Measurements from ENCODE around the gene DMD. TPM values are rescaled to one million over a fixed set of nuclear protein-coding genes. Genes with fewer than 3 reads are reported as not detected.
"Not testable (repeated sequence)": the region's sequence is repeated elsewhere in the genome, so short reads cannot be mapped to it uniquely, and the experiment has no call there.

Gene DMD
- polyA plus RNA-seq, 3 donors: 17.3 to 18.8 (median 18.0) TPM

DNA sequence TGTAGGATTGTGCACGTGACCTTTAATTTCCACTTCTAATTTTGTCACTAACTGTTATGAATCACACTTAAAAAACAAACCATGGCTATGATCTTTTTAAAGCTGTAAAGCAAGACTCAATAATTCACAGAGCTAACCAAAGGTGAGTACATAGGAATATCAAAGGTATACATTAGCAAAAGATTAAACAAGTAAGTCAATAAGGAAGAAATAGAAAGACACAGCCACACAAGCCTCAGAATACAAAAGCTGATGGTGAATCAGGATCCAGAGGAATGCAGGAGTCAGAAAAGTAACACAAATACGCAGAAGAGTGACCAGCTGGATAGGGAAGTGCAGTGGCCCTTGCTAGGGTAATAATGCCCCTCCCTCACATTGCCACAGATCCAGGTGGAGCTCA, 943.6 kb downstream of the DMD start:
- no peak for DNase-seq (ENCODE audit: extremely low read depth in 1 of 11, low read depth in 9 of 11, low spot score in 4 of 11)

DNA sequence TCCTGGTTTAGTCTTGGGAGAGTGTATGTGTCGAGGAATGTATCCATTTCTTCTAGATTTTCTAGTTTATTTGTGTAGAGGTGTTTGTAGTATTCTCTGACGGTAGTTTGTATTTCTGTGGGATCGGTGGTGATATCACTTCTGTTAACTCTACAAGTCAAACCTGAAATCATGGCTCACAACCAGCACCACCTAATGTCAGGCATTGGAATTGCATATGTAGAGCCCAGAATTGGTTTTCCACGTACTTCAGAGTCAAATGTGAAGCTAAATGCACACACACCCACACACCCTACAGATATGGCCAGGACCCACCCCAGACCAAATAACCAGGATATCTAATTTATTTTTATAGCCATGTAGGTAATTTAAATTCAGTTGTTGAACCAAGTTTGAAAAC, 964.7 kb downstream of the DMD start:
- not testable (repeated sequence) for DNase-seq (ENCODE audit: extremely low read depth in 1 of 11, low read depth in 9 of 11, low spot score in 4 of 11)

DNA sequence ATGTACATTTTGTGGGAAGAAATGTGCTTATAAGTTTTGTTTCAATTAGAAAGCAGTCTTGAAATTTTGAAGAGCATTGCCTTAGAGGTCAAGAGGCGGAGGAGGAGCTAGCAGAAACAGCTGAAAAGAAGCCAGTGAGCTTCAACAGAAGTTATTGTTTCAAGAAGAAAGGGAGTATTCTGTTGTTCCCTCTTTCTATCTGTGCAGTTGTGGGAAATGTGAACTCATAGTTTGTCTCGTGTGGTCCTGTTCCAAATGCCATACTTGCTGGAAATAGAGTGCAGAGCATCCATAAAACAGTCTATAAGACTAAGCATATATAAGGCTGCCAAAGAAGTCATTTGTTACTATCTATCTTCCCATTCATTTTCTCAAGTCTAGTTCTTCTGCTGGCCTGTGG, 1015.7 kb downstream of the DMD start:
- no peak for DNase-seq (ENCODE audit: extremely low read depth in 1 of 11, low read depth in 9 of 11, low spot score in 4 of 11)

DNA sequence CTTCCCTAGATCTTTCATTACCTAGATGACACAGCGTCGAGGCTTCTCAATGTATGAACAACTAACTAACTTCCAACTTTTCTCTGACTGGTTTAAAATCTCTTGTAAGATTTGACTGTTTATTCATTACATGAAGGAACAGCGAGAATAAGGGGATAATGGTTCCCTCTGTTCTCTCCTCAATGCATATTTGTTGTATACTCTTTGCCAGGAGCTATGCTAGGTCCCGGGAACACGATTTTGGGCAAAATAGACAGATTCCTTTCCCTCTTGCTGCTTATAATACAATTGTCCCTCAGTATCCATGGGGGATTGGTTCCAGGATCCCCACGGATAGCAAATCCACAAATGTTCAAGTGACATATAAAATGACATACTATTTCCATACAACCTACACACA, 1020.0 kb downstream of the DMD start:
- DNase-seq (ENCODE audit: extremely low read depth in 1 of 11, low read depth in 9 of 11, low spot score in 4 of 11): no peak

DNA sequence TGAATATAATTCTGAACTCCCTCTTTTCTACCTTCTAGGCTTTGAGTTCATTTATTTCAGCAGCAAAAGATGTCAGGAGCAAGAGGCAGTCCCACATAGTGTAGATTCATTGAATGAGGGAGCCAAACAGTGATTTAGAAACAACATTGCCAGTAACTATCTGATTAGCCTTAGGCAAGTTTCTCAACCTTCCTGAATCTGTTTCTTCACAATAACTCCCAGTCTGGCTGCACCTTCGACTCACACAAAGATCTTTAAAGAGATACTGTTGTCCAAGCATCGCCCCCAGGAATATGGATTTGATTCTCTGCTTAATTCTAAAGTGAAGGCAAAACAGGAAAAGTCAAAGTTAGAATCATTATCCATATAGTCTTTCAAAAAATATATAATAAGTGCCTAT, 1026.2 kb downstream of the DMD start:
- DNase-seq (ENCODE audit: extremely low read depth in 1 of 11, low read depth in 9 of 11, low spot score in 4 of 11): no peak

DNA sequence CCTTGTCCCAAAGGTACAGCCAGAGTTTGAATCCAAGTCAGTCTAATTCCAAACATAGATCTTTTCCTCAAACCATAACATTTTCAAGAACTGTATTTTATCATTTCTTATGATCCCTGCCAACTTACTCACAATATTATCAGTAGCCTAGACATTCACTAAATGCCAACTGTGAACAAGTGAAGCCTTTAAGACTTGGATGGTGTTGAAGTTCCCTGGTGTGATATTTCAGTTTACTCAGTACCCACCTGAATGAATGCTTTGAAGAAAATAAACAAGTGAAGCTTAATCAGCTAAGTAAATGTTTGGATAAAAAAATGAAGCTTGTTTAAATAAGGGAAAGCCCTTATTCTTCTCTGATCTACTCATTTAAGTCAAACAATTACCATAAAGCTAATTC, 1028.3 kb downstream of the DMD start:
- DNase-seq (ENCODE audit: extremely low read depth in 1 of 11, low read depth in 9 of 11, low spot score in 4 of 11): no peak

DNA sequence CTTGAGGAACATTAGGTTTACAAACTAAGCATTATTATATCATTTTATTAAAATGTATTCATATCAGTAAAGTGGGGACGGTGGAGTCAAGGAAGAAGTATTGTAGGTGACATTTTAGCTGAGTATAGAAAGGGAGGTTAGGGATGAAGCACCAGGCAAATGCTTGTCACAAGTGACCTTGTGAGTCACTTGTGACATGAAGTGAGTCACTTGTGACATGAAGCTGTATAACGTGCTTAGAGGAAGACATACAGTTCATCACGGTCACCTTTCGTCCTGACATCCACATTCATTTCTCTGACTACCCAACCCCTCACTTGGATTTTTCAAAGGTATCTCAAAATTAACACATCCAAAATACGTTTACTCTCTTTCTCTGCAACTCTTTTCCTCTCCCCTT, 1034.8 kb downstream of the DMD start:
- DNase-seq (ENCODE audit: extremely low read depth in 1 of 11, low read depth in 9 of 11, low spot score in 4 of 11): no peak

DNA sequence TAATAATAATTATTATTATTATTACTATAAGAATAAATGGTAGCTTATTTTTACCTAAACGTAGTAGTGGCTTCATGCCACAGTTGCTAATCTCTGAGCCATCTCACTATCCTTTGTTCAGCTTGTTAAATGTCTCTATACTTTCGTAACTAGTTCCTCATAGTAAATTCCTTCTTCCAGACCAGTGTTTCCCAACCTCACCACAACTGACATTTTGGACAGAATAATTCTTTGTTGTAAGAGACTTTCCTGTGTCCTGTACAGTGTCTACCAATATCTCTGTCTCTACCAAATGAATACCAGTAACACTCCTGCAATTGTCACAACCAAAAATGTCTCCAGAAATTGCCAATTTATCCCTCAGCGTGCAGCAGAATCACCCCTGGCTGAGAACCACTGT, 1040.9 kb downstream of the DMD start:
- no peak for DNase-seq (ENCODE audit: extremely low read depth in 1 of 11, low read depth in 9 of 11, low spot score in 4 of 11)

DNA sequence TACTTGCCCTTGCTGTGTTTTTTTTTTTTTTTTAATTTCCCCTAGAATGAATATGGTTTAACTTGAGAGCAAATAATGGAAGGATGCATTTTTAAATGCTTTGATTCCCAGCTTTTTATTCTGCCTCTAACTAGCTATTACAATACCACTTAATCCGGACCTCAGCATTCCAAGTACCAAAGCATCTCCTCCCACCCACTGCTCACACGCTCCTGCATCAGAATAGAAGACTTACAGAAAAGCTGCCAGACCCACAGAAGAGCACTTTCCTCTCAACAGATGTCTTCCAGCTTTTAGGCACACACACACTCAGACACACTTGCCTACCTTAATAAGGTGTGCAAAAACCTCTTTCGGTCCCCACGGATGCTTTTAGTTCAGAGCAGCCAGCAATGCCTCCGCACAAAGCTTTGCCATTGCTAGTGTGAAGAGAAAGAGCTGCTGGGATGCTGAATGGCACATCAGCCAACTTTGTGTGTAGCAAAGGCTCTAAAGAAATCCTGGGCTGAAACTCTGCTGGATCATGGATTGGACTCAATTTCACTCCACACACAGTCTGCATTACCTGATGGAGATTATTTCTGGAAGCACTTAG, 1056.2 kb downstream of the DMD start:
- DNase-seq (ENCODE audit: extremely low read depth in 1 of 11, low read depth in 9 of 11, low spot score in 4 of 11): peak in 2 of 11 donors; percentile 1

DNA sequence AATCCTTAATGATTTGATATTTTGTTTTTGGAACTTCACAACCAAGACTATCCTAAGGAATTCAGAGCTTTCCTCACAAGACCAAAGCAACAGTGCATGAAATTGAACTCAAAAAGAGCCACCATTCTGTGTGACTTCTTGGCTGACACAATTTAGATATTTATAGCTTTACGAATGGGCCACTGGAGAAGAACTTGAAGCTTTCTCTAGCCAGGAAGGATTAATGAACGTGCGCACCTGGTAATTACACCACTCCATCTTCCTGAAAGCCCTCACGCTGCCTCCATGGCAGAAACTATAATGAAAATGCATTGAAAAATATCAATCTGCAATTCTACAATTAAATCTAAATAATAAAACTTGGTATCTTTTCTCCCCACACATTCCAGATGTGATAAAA, 1057.8 kb downstream of the DMD start:
- no peak for DNase-seq (ENCODE audit: extremely low read depth in 1 of 11, low read depth in 9 of 11, low spot score in 4 of 11)

DNA sequence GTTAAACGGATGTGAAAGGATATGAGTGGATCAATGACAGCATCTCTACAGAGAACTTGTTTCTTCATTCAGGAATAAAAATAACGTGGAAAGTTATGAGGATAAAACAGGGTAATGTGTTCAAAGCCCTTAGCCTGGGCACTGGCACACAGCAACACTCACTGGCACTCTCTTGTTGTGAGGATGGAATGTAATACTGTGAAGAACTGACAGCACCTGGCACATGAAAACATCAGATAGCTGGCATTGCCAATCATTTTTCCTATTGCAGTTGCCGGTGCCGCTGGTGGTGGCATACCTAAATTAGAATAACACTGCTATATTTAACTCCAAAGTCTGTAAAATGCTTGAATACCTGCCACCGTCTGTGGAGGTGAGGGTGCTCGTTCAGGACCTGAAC, 1061.2 kb downstream of the DMD start:
- DNase-seq (ENCODE audit: extremely low read depth in 1 of 11, low read depth in 9 of 11, low spot score in 4 of 11): no peak

DNA sequence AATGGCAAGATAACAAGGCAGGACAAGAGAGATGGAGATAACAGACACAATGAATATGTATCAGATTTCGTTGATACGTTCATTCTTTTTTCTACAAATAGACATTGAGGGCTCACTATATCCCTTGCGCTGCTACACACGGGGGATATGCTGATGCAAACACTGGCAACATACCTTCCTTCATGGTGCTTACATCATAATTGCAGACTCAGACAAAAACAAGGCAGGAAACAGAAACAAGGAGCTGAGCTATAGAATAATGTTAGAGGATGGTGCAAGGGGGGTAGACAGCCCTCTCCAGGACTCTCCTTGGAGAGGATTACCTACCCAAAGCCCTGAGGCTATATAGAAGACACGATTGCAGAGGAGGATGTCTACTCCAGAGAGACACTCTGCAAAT, 1069.5 kb downstream of the DMD start:
- no peak for DNase-seq (ENCODE audit: extremely low read depth in 1 of 11, low read depth in 9 of 11, low spot score in 4 of 11)

DNA sequence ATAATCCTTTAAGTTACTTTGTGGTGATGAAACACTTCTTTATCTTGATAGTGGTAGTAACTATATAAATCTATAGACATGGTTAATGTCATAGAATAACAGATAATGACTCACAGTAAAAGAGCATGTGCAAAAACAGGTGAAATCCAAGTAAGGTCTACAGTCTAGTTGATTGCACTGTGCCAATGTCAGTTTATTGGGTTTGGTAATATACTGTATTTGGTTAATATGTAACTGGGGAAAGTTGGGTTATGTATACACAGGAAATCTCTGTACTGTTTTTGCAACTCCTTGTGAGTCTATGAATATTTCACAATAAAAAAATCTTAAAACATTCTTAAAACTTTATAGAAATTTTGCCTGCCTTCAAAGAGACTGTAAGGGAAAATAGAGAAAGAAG, 1071.9 kb downstream of the DMD start:
- no peak for DNase-seq (ENCODE audit: extremely low read depth in 1 of 11, low read depth in 9 of 11, low spot score in 4 of 11)

DNA sequence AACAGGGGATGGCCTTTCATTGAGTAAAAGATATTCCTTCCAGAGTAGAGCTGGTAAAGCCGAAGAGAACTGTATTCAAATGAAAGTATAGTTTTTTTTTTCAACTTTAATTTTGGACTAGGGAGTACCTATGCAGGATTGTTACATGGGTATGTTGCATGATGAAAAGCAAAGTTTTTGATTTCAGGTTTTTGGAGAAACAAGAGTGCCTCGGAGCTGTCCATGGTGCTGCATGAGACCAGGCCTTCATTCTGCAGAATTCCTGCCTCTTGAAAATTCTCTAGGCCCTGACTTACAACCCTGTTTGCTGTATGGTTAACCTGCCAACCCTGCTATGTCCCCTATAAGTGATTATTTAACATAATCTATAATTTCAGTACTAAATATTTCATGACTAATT, 1073.8 kb downstream of the DMD start:
- DNase-seq (ENCODE audit: extremely low read depth in 1 of 11, low read depth in 9 of 11, low spot score in 4 of 11): peak in 10 of 11 donors; percentile 1 to 30 (median 17)

DNA sequence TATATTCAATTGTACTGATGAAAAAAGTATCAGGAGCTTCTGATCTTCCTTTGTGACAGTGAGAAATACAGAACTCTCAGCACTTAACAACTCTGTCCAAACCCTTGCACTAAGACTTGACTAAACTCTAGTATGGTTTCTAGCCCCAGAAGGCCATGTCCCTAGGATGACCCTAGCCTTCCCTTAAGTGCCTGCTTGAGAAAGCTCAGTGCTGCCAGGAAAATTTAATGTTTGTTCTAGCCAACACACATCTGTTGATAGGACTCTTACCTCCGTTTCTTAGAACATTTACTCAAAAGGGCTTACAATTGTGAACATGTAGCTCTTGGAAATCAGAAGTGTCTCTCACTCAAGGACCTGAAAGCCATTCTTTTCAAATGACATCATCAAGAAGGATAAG, 1084.4 kb downstream of the DMD start:
- DNase-seq (ENCODE audit: extremely low read depth in 1 of 11, low read depth in 9 of 11, low spot score in 4 of 11): no peak

DNA sequence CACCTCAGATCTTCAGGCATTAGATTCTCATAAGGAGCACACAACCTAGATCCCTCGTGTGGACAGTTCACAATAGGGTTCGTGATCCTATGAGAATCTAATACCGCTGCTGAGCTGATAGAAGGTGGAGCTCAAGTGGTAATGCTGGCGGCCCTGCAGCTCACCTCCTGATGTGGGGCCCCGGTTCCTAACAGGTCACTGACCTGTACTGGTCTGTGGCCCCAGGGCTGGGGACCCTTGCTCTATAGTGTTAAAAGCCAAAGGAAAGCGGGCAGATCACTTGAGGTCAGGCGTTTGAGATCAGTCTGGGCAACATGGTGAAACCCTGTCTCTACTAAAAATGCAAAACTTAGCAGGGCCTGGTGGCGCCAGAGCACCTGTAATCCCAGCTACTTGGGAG, 1092.5 kb downstream of the DMD start:
- DNase-seq (ENCODE audit: extremely low read depth in 1 of 11, low read depth in 9 of 11, low spot score in 4 of 11): no peak

DNA sequence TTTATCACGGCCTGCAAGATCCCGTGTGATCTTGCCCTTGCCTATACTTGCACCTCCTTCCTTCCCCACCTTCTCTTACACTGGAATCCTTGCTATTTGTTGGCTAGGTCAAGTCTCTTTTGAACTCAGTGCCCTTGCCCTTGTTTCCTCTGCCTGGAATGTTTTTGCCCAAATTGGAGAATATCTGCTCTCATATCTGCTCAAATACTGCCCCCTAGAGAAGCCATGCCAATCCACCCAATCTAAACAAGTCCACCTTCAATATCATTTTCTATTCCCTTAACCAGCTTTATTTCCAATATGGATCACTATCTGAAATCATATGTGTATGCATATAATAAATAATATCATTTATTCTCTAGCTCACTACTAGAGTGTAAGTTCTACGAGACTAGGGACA, 1095.3 kb downstream of the DMD start:
- DNase-seq (ENCODE audit: extremely low read depth in 1 of 11, low read depth in 9 of 11, low spot score in 4 of 11): no peak

DNA sequence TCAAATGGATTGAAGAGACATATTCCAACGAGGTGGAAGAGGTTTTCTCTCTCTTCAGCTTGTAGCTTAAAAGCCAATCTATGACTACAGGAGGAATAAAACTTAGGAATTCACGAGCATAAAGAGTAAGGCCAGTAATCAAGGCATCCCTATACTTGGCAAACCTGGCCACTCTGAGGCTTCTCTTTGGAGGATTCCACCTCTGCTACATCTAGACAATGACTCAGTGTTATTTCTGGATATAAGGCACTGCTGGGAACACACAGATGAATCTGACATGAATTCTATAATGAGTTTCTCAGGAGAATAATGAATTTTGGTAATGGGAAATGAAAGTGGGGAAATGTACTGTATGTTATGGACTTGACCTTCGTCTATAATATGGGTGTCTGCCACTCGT, 1123.7 kb downstream of the DMD start:
- no peak for DNase-seq (ENCODE audit: extremely low read depth in 1 of 11, low read depth in 9 of 11, low spot score in 4 of 11)

DNA sequence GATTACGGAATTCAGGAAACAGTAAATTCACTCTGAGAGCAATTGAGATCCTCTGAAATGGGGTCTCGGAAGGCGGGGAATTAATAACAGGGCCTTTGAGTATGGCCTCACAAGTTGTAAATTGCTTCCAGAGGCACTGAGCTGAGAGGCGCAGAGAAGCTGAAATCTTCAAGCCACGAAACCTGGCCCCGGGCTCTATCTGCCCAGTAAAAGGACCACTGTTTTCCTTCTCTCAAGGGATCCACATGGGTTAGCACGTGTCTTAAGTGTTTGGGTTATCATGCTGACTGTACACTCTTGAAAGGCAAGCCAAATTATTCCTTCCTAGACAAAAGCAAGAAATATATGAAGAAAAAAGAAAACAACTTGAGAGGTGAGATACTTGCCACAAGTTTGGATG, 1126.6 kb downstream of the DMD start:
- DNase-seq (ENCODE audit: extremely low read depth in 1 of 11, low read depth in 9 of 11, low spot score in 4 of 11): no peak

DNA sequence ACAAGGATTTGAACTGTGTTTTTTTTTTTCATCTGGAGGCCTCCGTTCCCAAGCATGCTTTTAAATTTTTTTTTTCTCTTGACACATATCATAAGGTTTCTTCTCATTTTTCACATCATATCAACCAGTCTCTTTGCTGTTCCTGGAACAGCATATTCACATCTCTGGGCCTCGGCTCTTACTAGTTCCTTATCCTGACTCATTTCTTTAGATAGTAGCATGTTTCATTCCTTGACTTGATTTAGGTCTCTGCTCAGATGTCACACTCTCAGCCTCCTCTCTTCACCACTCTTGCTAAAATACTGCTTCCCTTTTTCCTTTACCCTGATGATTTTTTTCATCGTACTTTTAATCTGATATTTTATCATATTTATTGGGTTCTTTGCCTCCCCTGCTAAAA, 1163.1 kb downstream of the DMD start:
- no peak for DNase-seq (ENCODE audit: extremely low read depth in 1 of 11, low read depth in 9 of 11, low spot score in 4 of 11)

DNA sequence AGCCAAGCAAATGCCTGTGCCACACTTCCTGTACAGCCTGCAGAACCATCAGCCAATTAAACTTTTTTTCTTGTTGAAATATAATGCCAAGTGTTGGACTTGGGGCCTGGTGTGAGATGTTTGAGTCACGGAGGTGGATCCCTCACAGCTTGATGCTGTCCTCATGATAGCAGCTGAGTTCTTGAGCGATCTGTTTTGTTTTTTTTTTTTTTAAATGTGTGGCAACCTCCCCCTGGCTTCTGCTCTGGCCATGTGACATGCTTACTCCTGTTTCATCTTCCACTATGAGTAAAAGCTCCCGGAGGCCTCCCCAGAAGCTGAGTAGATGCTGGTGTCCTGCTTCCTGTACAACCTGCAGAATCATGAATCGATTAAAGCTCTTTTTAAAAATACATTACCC, 1166.2 kb downstream of the DMD start:
- DNase-seq (ENCODE audit: extremely low read depth in 1 of 11, low read depth in 9 of 11, low spot score in 4 of 11): no peak

DNA sequence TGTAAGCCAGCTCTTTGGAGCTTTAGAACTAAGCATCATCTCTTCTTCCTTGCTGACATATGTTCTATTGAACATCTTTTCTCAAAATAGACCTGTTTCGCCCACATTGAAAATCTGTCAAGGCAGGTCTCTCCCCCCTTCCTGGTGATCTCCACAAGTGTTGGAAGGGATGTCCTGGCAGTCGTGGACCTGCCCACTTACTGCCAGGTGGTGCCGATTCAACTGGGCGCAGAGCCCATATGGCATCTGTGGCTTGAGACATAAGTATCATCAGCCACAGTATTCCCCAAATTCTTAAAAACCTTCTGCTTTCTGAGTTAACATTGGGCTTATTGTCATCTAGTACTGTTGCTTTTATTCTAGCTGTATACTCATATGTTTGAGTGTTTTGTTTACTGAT, 1170.2 kb downstream of the DMD start:
- no peak for DNase-seq (ENCODE audit: extremely low read depth in 1 of 11, low read depth in 9 of 11, low spot score in 4 of 11)
